H1 (cell line): ENCODE measurements around the gene SIK2. TPM values are rescaled to one million over a fixed set of nuclear protein-coding genes. Genes with fewer than 3 reads are reported as not detected.

ENCODE experiments used
- CHD1 ChIP-seq: IDR thresholded peaks from 2 replicates; pipeline ENCODE4 v1.6.1; 2012; ENCODE audit warnings: low read depth, low read length, improper control_type of control experiment
- FOSL1 ChIP-seq: IDR thresholded peaks from 2 replicates; pipeline ENCODE4 v1.6.1; 2011; ENCODE audit warnings: mild to moderate bottlenecking, low read depth, low read length, moderate library complexity; ENCODE audit not compliant: insufficient read depth
- MAFK ChIP-seq: IDR thresholded peaks from 2 replicates; pipeline ENCODE4 v1.6.1; 2012; ENCODE audit warnings: low read depth, mild to moderate bottlenecking, improper control_type of control experiment, low read length
- SRF ChIP-seq: IDR thresholded peaks from 2 replicates; pipeline ENCODE4 v1.6.1; 2011; ENCODE audit warnings: mild to moderate bottlenecking, low read depth, low read length, moderate library complexity
- TBP ChIP-seq: IDR thresholded peaks from 2 replicates; pipeline ENCODE4 v1.6.1; 2011; ENCODE audit warnings: low read depth, low read length, improper control_type of control experiment
- TEAD4 ChIP-seq: IDR thresholded peaks from 2 replicates; pipeline ENCODE4 v1.6.1; 2012; ENCODE audit warnings: low read depth, low read length, inconsistent platforms, mixed read lengths
- polyA plus RNA-seq, 7 experiments: library from polyadenylated mRNA; depleted of rRNA in 3 of 7; stranded (reverse) in 5 of 7; unstranded in 2 of 7; fragments of >200 nt in 5 of 7; fragments of 200-250 nt in 2 of 7; gene quantifications; 1 replicate in 5 of 7; 2 replicates in 1 of 7; 4 replicates in 1 of 7; pipeline versions ENCODE4 v1.2.1 to v1.2.3, GENCODE V29; 2011 to 2013; ENCODE audit warnings: missing spikeins in 2 of 7, mixed read lengths in 2 of 7
- total RNA-seq: library from RNA; stranded (reverse); fragmentation: NEBNext Ultra II Directional; extraction: Animal tissue kit (Norgen Biotek cat#: 25700); gene quantifications from 2 replicates; pipeline ENCODE4 v1.2.1, GENCODE V29; 2021

Gene SIK2
- total and polyA plus RNA-seq, 2 of the 8 experiments (the other 6 are each of a cell fraction or from before 2014, with no cell fraction given) = 8.8 to 11.2 TPM

DNA sequence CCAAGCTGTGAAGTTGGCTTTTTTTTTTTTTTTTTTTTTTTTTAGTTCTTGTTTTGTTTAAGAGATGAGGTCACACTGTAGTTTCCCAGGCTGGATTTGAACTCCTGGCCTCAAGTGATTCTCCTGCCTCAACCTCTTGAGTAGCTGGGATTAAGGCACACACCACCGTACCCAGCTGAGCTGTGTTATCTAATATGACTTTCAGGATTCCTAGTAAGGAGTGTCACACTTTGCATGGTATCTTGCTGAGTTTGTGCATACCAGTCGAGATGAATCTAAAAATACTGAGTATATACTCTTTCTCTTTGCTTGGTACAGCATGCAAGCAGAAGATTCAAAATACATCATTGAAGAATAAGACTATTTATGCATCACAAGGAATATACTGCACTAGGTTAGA is 58.6 kb downstream of the SIK2 start (continued):
- TF ChIP-seq TEAD4 = no peak
- no peak for TF ChIP-seq SRF
- no peak for TF ChIP-seq MAFK
- no peak for TF ChIP-seq CHD1
- TF ChIP-seq FOSL1 = no peak
- no peak for TF ChIP-seq TBP
